Right kidney (tissue), 1 donor: ENCODE results near the gene SELPLG.
"Not testable (repeated sequence)": the region's sequence is repeated elsewhere in the genome, so short reads cannot be mapped to it uniquely, and the experiment has no call there.

Source experiments
- DNase-seq: peaks from one replicate; pipeline ENCODE4 v3.0.0-alpha.2; 2016

The SELPLG gene

GRCh38 chr12:108638997-108639822 lies 5.5 kb upstream of the SELPLG start:
- no peak for DNase-seq

DNA sequence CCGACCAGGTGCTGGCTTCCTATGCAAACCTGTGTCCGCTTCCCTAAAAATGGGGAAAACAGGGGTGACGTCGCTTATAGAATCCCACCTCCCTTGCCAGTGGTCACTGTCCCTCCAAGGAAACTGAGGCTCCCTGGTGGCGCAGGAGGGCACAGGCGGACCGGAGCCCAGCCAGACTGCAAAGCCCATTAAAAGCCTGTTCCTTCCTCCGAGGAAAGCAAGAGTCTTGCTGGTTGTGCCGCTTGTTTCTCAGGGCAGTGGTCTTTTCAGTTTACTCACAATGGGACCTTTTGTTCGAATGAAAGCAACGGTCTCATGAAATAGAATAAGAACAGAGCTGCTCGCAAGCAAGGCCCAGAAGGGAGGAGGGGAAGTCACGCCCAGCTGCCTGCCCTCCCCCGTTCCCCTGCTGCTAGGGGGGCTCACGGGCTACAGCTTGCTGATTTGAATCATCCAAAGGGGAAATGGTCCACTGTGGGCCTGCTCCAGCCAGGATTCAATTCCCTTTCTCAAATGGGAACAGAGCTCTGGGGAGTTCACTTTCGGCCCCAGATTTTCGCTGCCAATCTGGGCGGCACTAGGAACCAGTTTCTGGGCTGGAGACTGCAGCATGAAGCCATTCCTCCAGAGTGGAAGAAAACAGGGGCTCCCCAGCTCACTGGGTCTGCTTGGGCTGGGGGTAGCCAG lies 4.6 kb upstream of the SELPLG start:
- DNase-seq: no peak

- no peak for DNase-seq
Measured at GRCh38 chr12:108637222-108637971, 3.7 kb upstream of the SELPLG start.

DNA sequence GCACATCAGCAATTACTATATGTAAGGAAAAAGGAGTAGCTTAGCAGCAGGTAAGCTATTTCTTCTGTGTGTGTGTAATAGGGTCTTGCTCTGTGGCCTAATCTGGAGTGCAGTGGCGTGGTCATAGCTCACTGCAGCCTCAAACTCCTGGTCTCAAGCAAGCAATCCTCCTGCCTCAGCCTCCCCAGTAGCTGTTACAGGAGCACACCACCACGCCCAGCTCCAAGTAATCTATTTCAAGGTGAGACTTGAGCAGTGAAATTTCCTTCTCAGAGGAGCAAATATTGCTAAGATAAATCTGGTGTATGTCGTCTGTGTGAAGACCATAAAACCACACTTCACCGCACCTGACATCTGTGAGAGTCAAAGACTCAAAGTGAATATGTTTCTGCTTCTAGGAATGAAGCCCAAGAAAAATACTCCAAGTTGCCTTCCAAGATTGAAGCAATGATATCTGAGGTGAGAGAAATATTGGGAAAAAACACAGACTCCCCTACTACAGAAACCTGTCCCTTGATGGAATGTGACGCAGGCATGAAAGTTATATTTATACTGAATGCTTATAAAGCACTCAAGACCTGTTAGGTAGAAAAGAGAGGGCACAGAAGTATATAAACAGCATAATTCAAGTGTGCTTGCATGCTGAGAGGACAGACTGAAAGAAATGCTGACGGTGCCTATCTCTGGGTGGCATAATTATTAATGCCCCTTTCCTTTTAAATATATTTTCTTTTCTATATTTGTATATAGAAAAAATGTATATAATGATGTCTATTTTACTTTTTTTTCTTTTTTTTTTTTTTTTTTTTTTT lies 2.5 kb upstream of the SELPLG start:
- no peak for DNase-seq

GRCh38 chr12:108635201-108635996 lies 1.7 kb upstream of the SELPLG start:
- no peak for DNase-seq

- no peak for DNase-seq
Measured at GRCh38 chr12:108634341-108634751, 652 bp upstream of the SELPLG start.

GRCh38 chr12:108633081-108633533 lies 587 bp downstream of the SELPLG start:
- DNase-seq: no peak

- not testable (repeated sequence) for DNase-seq
Measured at GRCh38 chr12:108631261-108631660, 2.4 kb downstream of the SELPLG start.

DNA sequence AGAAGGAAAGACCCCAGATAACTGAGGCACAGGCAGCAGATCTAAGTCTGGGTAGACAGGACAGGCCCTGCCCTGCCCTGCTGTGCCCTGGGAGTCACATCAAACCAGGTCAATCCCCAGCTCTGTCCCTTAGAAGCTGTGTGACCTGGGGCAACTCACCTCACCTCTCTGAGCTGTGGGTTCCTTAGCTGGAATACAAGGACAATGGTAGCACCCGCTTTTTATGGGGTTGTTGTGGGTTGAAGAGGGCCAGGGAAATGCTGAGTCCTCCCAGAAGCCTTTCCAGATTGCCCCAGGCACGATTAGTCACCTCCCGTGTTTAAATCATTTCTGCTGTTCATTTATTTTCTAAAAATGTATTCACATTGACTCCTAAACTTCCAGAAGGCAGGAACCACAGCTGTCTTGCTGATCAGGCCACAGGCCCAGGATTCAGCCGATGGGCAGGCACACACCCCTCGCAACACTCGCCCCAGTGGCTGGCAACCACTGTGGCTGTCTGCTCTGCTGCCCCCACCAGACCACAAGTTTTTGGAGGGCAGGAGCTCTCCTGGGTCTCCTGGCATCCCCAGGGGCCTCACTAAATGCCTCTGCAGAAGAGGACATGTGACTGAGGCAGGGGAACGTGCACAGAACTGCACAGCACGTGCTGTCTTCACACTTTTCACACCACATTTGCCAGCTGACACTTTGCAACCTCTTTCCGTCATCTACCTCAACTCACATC lies 3.0 kb downstream of the SELPLG start:
- DNase-seq: no peak

DNA sequence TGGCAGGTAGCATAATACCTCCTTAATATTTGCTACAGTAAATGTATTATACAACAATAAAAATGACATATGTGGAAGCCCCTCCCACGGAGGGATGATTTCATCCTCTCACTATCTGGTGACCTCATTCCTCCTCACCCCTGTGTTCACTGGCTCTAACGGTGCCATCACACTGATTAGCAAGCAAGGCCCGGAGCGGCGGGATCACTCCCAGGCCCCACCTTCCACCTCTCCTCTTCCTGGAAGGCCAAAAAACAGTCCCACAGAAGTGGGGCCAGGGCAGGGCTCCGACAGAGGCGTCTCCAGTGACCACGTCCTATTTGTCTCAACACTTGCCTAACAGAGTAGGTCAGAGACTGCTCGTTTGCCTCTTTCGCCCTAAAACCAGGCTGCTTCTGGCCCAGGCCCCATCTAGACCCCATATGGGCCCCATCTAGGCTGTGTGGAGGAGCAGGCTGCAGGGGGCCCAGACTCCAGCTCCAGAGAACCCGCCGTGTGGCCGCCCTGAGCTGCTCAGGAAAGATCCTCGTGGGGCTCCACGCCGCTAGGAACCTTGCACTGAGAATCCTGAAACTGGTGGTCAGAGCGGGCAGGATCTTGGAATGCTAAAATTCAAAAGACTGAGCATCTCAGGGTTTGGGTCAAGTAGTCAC lies 3.7 kb downstream of the SELPLG start:
- DNase-seq: no peak

GRCh38 chr12:108629151-108629550 lies 4.5 kb downstream of the SELPLG start:
- DNase-seq: no peak

DNA sequence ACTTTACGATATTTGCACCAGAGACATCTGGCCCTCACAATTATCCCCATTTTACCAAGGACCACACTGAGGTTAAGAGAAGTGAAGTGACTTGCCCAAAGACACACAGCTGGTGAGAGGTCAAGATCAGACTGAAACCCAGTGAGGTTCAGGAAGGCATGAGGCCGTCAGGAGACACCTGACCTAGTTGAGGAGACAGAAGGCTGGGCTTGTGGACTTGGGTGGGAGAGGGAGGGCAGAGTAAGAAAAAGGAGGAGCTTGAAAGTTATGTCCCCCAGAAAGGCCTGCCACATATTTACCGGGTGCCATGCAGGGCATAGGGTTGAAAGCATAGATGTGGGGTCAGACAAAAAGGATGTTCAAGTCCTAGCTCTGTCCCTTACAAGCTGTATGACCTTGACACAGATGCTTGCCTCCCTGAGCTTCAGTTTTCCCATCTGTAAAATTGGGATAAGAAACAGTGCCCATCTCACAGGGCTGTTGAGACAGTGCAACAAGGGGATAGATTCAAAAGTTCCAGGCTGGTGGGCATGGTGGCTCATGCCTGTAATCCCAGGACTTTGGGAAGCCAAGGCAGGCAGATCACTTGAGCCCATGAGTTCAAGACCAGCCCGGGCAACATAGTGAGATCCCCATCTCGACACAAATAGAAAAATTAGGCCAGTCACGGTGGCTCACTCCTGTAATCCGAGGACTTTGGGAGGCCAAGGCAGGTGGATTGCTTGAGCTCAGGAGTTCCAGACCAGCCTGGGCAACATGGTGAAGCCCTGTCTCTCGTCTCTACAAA lies 6.4 kb downstream of the SELPLG start:
- no peak for DNase-seq

DNA sequence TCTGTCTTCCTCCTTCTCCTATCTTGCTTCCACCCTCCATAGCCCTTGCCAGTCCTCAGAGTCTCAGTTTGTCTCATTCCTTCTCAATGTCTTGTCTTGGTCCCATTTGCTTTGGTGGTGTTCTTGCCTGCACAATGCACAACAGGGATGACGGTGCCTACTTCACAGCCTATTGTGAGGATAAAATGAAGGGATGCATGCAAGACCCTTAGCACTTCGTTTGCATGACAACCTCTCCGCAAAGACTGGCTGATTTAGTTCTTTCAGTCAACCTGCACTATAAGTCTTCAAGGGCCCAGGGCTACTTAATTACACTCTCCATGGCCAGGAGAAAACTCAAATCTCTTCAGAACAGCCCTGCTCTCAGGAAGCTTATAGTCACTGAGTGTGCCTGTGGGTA lies 8.5 kb downstream of the SELPLG start:
- DNase-seq: no peak

- DNase-seq: no peak
Measured at GRCh38 chr12:108623577-108623976, 10.1 kb downstream of the SELPLG start.

DNA sequence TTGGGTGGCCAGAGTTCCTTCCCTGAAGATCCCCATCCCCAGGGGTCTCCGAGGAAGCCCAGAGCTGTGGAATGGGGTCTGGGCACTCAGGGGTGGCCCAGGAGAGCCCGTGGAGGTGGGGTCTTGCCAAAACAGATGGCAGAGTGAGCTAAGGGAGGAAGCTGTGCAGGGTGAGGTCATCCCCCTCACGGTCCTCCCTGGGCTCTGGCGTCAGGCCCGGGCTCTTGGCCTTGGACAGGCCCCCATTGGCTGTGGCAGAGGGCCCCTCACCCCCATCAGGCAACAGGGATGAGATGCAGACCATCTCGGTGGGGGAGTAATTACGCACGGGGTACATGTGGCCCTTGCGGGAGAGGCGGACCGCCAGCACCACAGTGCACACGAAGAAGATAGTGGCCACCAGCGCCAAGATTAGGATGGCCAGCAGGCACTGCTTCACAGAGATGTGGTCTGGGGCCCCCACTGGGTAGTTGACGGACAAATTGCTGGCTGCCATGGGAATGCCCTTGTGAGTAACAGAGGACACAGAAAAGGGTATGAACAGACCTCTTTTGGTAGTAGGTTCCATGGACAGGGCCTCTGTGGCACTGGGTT lies 10.7 kb downstream of the SELPLG start:
- no peak for DNase-seq

DNA sequence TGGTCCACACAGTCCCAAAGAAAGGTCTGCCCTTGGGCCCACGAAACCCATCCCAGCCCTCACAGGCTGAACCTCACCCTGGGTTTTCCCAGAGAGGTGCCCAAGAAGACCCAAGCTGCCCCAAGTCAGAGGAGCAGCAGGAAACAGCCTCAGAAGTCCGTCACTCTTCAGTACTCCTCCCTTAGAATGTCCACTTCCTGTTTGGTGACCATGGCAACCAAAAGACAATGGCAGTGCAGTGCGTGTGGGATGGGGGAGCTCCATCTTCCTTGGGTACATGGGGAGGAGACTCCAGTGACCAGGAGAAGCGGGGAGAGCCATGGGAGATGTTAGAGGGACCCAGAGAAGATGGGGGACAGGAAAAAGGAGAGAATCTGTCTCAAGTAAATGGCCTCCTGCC lies 11.3 kb downstream of the SELPLG start:
- no peak for DNase-seq

DNA sequence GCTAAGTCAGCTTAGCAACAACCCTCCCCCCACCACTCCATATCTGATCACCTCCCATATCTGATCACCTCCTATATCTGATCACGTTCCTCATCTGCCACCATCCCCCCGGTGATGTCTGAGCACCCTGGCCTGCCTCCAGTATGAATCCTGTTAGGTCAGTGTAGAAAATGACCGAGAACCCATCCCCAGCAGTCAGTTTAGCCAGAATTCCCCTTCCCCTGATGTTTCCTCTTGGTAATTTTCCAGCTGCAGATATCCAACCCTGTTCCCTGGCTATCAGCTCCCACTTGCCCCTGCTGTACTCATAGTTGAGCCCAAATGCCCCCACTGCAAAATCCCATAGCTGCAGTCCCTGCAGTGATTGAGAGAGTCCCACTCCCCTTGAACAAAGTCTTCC lies 12.5 kb downstream of the SELPLG start:
- no peak for DNase-seq

DNA sequence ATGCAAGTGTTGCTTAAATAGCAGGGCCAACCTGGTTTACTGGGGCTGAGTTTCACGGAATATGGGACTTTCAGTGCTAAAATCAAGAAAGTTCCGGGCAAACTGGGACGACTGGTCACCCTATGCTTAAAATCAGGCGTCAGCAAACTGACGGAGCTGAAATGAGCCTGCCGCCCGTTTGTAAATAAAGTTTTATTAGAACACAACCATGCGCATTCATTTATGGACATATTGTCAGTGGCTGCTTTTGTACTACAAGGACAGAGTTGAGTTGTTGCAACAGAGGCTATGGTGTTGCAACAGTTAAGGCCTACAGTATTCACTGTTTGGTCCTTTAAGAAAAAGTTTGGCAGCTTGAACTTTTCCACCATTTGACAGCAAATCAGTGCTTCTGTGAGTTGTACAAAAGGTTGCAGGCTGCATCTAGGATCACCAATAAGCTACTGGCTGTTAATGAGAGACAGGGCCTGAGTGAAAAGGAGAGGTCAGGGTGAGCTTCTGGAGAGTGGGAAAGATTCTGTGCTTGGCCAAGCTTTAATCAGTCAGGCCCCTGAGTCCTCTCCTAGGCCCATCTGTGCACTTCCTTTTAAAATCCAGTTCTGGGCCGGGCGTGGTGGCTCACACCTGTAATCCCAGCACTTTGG lies 13.3 kb downstream of the SELPLG start:
- DNase-seq: no peak
